Daoy (cell line): ENCODE measurements around the gene UCK2. TPM values are rescaled to one million over a fixed set of nuclear protein-coding genes. Genes with fewer than 3 reads are reported as not detected.

Experiments used
- DNase-seq: peaks from one replicate; pipeline ENCODE4 v3.0.0-alpha.2; 2015; ENCODE audit warnings: low read depth
- total RNA-seq: library from RNA; depleted of rRNA; stranded (reverse); fragments of >200 nt; shearing (Covaris generic); gene quantifications from 2 replicates; pipeline ENCODE4 v1.2.3, GENCODE V29; 2014

UCK2 gene
- total RNA-seq, 1 experiment from 2014 or later, result 108 TPM

DNA sequence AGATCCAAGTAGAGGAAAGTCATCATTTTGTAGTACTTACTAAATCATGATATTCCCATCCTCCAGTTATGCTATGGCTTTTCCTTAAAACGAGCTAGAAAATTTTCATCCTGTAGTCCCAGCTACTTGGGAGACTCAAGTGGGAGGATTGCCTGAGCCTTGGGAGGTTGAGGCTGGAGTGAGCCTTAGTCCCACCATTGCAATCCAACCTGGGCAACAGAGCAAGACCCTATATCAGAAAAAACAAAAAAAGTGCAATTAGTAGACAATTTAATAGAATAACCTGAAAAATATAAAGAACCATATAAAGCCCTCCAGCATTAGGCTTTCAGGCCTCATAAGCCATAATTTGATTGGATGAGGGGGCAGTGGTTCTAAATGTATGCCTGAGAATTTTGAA lies 6.8 kb downstream of the UCK2 start:
- DNase-seq, result no peak

DNA sequence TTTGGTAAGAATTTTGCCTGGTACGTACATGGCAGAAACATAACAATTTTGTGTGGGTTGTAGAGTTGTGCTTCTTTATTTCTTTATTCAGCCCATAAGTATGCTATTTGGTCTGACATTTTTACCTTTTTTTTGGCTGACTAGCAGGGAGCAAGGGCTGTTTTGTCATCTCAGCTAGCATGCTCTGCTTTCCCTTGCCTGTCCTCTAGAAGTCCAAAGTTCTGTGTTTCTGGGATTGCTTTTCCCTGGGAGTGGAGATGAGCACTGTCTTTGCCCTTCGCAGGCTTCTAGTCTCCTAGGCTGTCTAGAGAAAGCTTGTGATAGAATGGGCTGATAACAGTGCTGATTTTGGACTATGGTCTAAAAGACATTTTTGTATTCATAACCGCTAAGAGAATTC lies 7.5 kb downstream of the UCK2 start:
- no peak for DNase-seq

DNA sequence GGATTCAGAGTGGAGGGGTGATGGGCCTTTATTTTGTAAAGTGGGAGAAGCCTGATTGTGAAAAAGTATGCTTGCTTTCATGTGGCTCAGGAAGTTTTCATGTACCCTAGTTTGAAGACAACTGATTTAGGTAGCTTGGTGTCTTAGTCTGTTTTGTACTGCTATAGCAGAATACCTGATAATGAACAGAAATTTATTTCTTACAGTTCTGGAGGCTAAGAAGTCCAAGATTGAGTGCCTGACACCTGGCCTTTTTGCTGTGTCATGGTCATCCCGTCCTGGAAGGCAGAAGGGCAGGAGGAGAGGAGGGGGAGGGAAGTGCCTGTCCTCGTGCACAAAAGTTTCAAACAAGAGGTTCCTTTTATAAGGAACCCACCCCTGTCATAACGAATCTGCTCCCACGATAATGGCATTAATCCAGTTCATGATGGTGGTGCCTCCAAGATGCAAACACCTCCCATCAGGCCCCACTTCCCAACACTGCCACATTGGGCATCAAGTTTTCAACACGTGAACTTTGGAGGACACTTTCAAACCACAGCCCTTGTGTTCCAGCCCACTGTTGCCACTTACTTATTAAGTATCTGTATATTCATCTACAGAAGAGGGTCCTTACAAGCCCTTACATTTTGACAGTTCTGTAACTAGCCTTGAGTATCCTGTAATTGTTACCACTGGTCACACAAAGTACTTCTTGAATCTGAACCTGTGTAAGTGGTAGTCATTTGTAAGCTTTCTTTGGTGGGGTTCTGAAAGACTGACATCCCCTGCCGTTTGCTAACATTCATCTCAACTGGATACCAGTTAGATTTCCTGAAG lies 9.5 kb downstream of the UCK2 start:
- DNase-seq, result no peak

DNA sequence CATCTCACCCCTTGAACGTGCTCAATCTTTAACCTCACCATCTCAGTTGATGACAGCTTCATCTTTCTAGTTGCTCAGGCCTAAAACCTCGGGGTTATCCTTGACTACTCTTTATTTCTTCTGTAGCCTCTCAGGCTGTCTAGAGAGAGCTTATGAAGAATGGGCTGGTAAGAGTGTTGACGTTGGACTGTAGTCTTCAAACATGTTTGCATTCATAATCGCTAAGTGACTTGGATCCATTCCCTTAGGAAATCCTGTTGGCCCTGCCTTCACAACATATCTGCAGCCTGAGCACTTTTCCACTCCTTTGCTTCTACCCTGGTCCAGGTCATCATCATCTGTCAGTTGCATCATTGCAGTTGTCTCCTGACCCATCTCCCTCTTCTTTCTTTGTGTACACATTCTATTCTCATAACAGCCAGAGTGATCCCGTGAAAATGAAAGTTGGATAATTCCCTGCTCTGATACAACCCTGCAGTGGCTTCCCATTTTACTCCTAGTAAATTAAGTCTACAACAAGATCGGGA lies 10.5 kb downstream of the UCK2 start:
- no peak for DNase-seq

DNA sequence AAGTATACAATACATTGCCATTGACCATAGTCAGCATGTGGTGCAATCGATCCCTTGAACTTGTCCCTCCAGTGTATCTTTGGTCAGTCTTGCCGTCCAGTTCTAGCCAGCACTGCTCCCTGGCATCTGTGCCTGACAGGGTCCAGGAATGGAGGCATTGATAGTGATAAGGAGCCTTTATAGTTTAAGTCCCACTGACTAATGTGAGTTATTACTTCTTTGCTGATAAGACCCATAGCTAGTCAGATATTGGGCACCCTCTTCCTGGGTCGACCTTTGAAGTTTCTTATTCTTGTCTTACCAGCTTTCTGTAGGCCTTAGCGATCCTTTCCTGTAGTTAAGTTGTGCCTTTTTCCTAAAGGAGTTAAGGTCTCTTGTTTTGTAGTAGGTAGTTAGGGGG lies 13.0 kb downstream of the UCK2 start:
- DNase-seq, result no peak

DNA sequence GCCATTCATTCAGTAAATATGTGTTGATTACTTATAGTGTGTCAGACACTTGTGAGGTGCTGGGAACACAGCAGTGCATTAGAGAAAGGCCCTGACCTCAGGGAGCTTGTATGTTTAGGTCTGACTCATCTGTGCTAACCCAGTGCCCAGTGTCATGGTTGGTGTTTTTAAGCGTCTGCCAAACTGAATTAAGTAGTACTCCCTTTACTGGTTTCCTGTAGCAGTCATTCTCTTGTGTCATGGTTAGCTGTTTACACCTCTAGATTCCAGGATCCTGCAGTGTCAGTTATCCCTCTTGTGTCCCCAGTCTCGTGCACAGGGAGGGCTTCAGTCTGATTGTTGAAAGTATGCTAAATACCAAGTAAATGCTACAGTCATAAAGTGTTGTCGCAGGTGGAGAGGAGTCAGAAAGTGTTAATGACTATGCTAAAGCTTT lies 14.2 kb downstream of the UCK2 start:
- DNase-seq, result peak; percentile 57

DNA sequence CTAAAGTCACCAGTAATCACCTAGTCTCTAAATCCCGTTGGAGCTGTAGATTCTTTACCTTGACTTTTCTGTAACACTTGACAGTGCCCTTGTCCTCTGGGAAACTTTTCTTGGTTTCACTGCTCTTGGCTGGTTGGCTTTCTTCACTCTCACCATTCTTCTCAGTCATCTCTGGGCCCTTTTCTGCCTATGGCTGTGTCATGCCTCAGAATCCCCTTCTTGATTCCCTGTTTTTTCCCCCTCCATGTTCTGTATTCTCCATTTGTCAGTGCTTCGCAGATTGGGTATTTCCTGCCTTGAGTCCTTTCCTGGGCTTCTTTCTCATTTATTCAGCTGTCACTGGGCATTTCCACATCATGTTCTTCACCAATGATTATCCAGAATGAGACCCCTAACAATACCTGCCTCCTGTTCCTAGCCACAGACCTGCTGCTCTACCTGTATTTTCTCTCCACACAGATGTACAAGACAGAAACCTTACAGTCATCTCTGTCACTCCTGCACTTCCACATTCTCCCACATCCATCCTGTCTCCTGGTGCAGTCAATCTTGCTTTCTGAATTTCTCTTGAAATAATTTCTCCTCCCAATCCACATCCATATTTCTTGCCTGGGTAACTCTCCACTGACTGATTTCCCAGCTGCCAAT lies 14.7 kb downstream of the UCK2 start:
- DNase-seq, result no peak

DNA sequence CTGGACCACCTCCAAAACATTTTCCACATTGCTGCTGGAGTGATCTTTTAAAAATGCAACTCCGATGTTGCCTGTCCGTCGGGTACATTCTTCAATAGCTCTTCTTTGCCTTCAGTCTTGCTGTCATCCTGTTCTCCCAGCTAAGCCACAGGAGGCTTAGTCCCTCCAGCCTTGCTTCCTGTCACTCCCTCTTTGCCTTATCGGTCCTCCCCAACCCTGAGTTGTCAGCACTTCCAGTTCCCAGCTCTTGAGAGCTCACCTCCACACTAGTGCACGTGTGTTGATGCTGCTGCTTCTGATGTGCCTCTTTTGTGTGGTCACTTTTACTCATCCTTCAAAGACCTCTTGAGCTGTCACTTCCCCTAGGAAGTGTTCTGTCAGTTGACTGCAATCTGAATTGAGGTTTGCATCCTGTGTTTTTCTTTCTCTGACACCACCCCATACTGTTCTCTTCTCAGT lies 15.3 kb downstream of the UCK2 start:
- peak; percentile 75 for DNase-seq

DNA sequence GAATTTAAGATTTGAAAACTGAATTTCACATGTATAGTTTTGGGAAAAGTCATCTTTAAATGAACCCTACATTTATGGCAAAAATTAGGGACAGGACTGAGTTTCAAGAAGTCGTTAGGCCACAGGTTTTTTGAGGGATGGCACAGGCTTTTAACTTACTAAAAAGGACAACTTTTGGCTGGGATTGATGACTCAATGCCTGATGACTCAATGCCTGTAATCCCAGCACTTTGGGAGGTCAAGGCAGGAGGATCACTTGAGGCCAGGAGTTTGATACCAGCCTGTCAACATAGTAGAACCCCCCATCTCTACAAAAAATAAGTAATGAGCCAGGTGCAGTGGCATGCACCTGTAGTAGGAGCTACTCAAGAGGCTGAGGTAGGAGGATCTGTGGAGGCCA lies 15.9 kb downstream of the UCK2 start:
- DNase-seq, result peak; percentile 44

DNA sequence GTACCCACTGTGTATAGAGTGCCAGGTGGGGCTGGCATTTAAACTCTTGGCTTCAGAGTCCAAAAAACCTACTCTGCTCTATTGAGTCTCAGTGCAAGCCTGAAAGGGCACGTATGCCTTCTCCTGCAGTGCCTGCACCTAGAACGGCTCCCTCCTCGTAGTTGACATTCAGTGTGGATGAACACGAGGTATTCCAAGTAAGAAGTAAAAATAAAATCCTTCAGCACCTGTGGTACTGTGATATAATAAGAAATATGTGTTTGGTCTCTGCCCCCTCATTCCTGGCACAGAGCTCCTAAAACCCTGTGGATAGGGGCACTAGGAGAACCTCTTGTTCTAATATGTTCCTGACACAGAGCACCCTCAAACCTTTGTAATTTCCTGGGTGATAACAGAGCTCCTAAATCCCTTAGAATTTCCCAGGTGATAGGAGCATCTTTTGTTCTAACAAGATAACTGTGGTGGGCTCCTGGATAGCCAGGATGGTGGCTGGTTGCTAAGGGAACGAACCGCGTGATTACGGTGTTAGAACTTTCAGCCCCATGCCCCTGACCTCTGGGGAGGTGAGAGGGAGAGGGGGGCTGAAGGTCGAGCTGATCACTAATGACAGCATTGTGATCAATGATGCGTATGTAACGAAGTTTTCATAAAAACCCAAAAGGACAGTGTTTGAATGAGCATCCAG lies 16.8 kb downstream of the UCK2 start:
- DNase-seq, result no peak

DNA sequence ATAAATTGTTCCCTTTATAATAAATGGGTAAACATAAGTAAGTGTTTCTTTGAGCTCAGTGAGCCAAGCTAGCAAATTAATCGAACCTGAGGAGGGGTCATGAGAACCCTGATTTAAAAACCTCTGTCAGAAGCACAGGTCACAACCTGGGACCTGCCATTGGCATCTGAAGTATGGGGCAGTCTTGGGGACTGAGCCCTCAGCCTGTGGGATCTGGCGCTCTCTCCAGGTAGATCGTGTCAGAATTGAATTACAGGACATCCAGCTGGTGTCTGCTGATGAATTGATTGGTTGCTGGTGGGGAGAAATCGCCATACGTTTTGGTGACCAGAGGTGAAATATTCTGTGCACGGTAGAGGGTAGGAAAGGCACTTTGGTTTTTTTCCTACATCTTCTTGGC lies 17.5 kb downstream of the UCK2 start:
- DNase-seq, result no peak

DNA sequence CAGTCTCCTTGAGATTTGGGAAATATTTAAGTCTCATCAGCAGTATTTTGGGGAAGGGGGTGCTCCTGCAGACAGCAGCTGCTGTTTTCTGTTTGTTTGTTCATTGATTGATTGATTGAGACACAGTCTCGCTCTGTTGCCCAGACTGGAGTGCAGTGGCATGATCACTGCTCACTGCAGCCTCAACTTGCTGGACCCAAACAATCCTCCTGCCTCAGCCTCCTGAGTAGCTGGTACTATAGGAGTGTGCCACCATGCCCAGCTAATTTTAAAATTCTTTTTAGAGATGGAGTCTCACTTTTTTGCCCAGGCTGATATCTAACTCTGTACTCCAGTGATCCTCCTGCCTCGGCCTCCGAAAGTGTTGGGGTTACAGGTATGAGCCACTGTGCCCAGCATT lies 18.2 kb downstream of the UCK2 start:
- no peak for DNase-seq

DNA sequence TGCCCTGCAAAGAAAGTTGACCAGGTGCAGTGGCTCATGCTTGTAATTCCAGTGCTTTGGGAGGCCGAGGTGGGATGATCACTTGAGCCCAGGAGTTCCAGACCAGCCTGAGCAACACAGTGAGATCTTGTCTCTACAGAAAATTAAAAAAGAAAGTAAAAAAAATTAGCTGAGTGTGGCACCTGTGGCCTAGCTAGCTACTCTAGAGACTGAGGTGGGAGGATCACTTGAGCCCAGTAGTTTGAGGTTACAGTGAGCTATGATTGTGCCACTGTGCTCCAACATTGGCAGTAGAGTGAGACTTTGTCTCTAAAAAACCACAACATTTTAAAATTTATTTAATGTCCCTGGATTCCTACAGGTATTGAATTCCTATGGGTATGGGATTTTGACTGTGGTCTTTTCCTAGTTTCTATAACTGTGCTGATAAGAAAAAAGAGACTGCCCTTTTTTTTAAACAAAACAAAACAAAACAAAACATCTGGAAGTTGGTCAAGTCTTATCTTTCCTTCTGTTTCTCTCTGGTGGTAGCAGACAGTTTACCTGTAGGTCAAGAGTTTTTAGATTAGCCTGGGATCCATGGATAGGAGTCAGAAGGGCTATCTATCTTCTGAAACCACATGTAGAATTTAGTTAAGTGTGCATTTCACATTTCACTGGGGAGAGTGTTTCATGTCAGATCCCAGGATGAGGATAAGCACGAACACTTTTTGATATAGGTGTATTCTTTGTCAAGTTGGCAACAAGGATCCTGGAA lies 18.8 kb downstream of the UCK2 start:
- DNase-seq, result no peak

DNA sequence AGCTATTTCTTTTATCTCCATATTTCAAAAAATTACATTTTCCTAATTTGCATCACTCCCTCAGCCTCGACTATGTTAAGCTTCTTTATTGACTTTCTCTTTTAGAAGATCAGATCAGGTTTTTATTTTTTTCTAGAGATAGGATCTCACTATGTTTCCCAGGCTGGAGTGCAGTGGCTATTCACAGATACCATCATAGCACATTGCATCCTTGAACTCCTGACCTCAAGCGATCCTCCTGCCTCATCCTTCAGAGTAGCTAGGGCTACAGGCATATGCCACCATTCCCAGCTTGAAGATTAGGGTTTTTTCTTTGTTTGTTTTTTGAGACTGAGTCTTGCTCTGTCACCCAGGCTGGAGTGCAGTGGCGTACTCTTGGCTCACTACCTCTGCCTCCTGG lies 20.1 kb downstream of the UCK2 start:
- no peak for DNase-seq

DNA sequence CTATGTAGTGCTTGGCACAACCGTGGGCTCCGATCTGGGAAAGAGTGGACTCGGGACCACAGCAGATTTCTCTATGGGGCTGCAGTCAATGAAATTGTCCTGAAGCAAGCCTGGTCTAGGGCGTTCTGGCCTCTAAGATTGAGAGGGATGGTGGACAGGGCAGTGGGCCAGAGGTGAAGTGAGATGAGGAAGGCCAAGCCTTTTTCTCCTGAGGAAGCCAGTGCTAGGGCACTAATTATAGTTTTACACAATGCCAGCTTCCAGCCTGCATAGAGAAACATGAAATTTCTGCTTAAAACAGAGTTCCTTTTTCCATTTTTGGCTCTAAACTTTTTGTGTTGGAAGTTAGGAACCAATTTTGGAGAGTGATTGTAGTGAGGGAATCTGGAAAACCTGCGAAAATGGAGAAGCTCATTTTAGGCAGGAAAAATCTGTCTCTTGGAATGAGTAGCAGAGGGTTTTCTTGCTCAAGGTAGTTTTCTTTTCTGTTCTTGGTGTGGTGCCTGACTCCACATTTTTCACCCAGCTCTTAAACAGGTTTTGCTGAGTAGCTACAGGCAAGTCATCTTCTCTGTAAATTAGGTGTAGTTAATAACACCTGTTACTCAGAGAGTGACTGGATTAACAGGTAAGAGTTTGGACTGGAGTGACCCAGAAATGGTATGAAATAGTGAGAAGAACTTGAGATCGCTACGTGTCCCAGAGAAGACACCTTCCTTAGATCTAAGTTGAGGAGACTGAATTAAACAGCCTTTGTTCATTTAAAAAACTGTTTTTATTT lies 22.1 kb downstream of the UCK2 start:
- no peak for DNase-seq

DNA sequence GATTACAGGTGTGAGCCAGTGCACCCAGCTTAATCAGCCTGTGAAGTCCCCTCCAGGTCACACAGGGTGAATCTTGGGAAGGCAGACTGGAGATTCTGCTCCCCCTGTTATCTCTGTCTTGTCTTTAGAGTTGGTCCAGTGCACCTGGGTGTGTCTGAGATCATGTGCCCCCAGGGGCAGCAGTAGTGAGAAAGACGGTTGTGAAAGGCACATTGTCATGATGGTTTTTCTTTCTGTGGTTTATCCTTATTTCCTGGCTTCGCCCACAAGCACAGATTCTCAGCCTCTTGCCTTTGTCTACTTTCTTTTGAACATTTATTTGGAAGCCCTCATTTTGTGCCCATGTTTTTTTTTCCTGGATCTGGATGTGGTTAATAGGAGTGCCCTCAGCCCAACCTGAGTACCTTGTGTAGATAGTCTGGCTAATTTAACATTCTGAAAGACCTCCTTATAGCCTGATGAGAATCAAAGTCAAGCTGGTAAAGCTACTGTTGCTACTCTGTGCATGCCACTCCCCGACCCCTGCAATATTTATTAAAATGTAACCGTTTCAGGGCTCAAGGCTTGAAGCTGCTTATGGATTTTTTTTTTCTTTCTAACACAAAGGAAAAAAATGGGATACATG lies 23.7 kb downstream of the UCK2 start:
- peak; percentile 81 for DNase-seq

DNA sequence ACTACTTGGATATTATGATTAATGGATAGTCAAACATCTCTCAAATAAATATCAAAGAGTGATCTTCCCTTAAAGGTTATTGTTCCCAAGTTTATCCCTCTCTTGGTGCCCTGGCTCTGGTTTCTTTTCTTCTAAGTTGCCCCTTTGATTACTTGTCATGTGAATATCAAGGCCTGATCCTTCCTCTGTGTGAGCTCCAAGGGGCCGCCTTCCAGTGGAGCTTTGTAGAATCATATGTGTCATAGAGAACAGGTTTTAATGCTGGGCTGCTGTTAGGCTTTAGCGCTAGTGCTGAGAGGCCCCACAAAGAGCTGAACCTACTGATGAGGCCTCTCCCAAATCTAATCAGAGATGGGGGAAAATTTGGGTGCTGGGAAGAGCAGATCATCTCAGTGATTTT lies 25.5 kb downstream of the UCK2 start:
- DNase-seq, result no peak

DNA sequence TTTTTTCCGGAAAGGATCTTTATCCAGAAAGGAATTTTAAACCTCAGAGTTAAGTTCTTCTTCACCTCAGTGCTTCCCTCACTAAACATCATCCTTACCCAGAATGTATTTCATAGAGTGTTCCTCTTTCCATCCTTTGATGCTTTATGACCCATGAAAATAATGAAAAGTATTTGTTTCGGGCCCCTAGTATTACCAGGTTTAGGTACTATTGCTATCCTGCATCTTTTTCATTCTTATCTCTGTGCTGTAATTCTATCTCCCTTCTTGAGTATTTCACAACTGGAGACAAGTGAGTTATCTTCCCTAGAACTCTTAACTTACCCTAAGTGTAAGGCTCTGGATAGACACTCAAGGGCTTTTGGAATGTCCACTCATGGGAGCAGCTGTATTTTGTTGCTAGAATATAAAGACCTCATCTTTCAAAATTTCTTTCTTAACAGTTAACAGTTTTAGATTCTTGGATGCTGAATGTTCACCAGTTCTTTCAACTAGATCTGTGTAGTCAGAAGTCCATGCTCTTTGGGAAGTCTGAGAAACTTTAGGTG lies 26.2 kb downstream of the UCK2 start:
- no peak for DNase-seq

DNA sequence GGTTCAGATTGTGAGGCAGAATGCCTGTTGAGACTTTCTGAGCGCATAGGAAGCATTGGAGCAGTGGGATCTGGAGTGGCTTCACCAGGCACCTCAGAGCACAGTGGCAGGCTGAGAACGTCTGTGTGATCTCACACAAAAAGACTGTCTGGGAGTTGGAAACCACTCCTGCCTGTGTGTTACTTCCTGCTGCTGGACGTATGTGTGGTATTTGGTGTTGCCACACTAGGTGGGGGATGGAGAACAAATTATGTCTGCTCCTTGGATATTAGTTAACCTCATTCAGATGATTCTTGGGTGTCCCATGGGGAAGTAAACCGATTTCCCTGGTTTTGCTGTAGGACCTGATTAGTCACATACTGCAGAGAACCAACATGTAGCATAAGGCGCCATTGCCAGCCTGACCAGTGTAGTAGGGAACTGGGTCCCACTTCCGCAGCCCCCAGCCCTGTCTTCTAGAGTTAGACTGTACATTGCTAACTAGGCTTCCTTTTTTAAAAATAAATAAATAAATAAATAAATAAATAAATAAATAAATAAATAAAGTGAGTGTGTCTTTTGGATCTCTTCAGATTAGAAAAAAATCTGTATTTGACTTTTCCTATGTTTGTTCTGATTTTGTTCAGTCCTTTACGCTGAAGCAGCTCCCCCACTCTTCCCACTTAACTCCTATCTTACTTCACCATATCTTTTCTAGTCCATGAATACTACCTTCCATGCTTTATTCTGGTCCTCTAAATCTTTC lies 26.9 kb downstream of the UCK2 start:
- DNase-seq, result peak; percentile 86
